ENCODE data around the gene RPP21. TPM values are rescaled to one million over a fixed set of nuclear protein-coding genes. Genes with fewer than 3 reads are reported as not detected.

The RPP21 gene
- total RNA-seq, 1 experiment from 2014 or later = 81.3 TPM

GRCh38 chr6:30341218-30341617, 3.7 kb upstream of the RPP21 start:
- H3K36me3 ChIP-seq (ENCODE audit: control insufficient read depth, insufficient read depth, low read length) = peaks cover under 1% of the 10 kb centered on the region; the same call in 1 of the 2 replicates
- ChIA-PET CTCF (no interaction called here), POLR2A (no interaction called here)
- H3K27me3 ChIP-seq (ENCODE audit: control insufficient read depth, insufficient read depth, low read length) = no peaks in the 10 kb centered on the region
- no peak overlapping the region for H3K4me3 ChIP-seq (ENCODE audit: low read depth in 2 of 2, low read length in 2 of 2)
- ATAC-seq = no peak
- no peak overlapping the region for H3K27ac ChIP-seq (ENCODE audit: low read length)
- BruUV-seq (replicated peaks) = no TSS peak
- in situ Hi-C loops (cut with HindIII; ENCODE audit: low pct_unique_long_range_greater_than_20kb, low sequenced_read_pairs) (no loop called here), intact Hi-C loops (cut with micrococcal nuclease; ENCODE audit: unreplicated experiment) (no loop called here)
- no peak for TF ChIP-seq REST (IDR thresholded peaks at IDR 0.05; ENCODE audit: insufficient read depth in 1 of 2, low read depth in 2 of 2, low read length in 1 of 2)
- TF ChIP-seq POLR2AphosphoS5 (IDR thresholded peaks at IDR 0.05; ENCODE audit: low read depth, low read length) = no peak
- no peak for TF ChIP-seq TCF7L2 (IDR thresholded peaks at IDR 0.05; ENCODE audit: low read depth, low read length)
- no peak for TF ChIP-seq CTCF (IDR thresholded peaks at IDR 0.05)
- no peak for TF ChIP-seq SIN3A (IDR thresholded peaks at IDR 0.05; ENCODE audit: borderline replicate concordance, insufficient read depth, low read depth, low read length)
- no peaks in the 10 kb centered on the region for H3K9me3 ChIP-seq (ENCODE audit: control insufficient read depth, insufficient read depth, low read depth, low read length)
- peaks cover 5% of the 10 kb centered on the region; the same call in 1 of the 2 replicates for H3K4me1 ChIP-seq (ENCODE audit: control insufficient read depth, insufficient read depth, low read length)
- no peak for DNase-seq (ENCODE audit: low read depth, low spot score)

GRCh38 chr6:30341728-30342127, 3.2 kb upstream of the RPP21 start:
- POLR2A ChIA-PET = no interaction called here
- intact Hi-C loops (cut with micrococcal nuclease; ENCODE audit: unreplicated experiment) (no loop called here), in situ Hi-C loops (cut with HindIII; ENCODE audit: low pct_unique_long_range_greater_than_20kb, low sequenced_read_pairs) (no loop called here)
- H3K36me3 ChIP-seq (ENCODE audit: control insufficient read depth, insufficient read depth, low read length) = no peaks in the 10 kb centered on the region; the same call in 1 of the 2 replicates
- H3K4me3 ChIP-seq (ENCODE audit: low read depth in 2 of 2, low read length in 2 of 2) = no peak overlapping the region
- no peak overlapping the region for H3K27ac ChIP-seq (ENCODE audit: low read length)
- H3K27me3 ChIP-seq (ENCODE audit: control insufficient read depth, insufficient read depth, low read length) = no peaks in the 10 kb centered on the region
- CTCF ChIA-PET = no interaction called here
- H3K9me3 ChIP-seq (ENCODE audit: control insufficient read depth, insufficient read depth, low read depth, low read length) = no peaks in the 10 kb centered on the region
- ATAC-seq (no peak), DNase-seq (ENCODE audit: low read depth, low spot score) (no peak)
- TF ChIP-seq REST (IDR thresholded peaks at IDR 0.05; ENCODE audit: insufficient read depth in 1 of 2, low read depth in 2 of 2, low read length in 1 of 2) = no peak
- no peak for TF ChIP-seq SIN3A (IDR thresholded peaks at IDR 0.05; ENCODE audit: borderline replicate concordance, insufficient read depth, low read depth, low read length)
- TF ChIP-seq POLR2AphosphoS5 (IDR thresholded peaks at IDR 0.05; ENCODE audit: low read depth, low read length) = no peak
- TF ChIP-seq TCF7L2 (IDR thresholded peaks at IDR 0.05; ENCODE audit: low read depth, low read length) = no peak
- no peak for TF ChIP-seq CTCF (IDR thresholded peaks at IDR 0.05)
- BruUV-seq (replicated peaks) = no TSS peak
- H3K4me1 ChIP-seq (ENCODE audit: control insufficient read depth, insufficient read depth, low read length) = peaks cover 5% of the 10 kb centered on the region; the same call in 1 of the 2 replicates
